ENCODE results near the gene HOXB1.
"Not testable (repeated sequence)": the region's sequence is repeated elsewhere in the genome, so short reads cannot be mapped to it uniquely, and the experiment has no call there.

Gene HOXB1

DNA sequence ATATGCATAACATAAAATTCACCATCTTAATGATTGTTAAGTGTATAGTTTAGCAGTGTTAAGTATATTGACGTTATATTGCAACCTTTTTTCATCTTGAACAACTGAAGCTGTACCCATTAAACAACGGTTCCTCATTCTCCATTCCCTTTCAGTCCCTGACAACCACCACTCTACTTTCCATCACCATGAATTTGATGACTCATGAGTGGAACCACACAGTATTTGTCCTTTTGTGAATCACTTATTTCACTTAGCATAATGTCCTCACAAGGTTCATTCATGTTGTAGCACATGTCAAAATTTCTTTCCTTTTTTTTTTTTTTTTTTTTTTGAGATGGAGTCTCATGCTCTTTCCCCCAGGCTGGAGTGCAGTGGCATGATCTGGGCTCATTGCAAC lies 46.0 kb downstream of the HOXB1 start:
- DNase-seq (ENCODE audit: low read depth) = no peak
- H3K4me3 ChIP-seq (ENCODE audit: low read depth, low read length) = no peak overlapping the region

DNA sequence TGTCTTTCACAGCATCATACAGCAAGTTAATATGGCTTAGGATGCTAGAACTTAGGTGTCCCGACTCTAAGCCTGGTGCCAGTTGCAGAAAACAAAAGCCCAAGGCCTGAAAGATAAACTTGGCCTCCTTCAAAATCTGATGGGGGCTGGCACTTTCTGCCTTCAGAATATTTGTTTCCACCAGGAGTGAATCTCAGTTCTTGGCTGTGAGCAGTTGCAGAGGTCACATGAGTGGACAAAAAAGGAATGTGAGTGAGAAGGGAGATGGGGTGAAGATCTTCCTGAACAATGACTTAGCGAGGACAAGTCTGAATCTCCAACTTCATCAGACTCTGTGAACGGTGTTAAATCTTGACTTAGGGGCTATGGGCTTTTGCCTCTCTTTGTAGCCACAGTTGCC lies 46.6 kb downstream of the HOXB1 start:
- no peak overlapping the region for H3K4me3 ChIP-seq (ENCODE audit: low read depth, low read length)
- DNase-seq (ENCODE audit: low read depth) = no peak

DNA sequence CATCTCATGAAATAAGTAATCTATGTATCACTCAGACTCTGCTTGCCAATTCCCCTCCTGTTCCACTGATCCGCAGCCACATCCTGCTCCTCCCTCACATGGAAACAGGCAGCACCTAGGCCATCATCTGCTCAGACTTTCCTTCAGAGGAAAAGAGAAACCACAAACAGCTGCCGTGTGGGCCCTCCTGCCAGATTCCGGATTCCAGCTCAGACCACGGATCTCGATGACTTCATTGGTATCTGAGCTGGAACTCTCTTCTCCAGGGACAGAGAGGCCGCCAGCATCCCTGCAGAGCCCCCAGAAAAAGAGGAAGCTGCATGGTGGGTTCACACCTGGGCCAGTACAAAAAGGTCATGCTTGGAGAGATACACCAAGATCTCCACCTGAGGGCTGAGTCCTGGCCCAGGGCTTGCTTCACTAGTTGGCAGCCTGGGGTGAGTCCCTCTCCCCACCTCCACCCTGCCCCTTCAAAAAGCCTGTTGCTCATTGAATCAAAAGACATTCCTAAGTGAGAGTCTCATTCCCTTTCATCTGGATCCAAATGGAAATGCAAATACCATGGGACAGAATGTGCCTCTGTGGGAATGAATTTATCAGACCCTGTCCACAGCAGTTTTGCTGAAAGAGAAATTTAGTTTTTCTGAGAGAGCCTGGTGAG lies 47.2 kb downstream of the HOXB1 start:
- peak; percentile 97 for DNase-seq (ENCODE audit: low read depth)
- no peak overlapping the region for H3K4me3 ChIP-seq (ENCODE audit: low read depth, low read length)

DNA sequence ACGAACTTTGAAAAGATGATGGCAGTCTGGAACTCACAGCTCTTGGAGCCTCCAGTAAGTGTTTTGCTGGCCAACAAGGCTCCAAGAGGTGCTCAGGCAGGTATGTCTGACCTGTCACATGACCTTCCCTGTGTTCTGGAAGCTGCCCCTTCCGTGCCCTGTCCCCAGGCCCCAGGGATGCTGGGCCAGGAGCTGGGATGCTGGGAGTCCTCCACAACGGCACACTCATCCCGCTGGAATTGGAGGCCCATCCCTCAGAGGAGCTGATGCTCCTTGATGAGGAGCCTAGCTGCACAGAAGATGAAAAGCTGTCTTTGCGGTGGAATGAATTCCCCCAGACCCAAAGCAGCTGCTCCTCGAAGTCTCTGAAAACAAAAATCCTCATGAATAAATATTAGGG lies 47.8 kb downstream of the HOXB1 start:
- DNase-seq (ENCODE audit: low read depth) = no peak
- H3K4me3 ChIP-seq (ENCODE audit: low read depth, low read length) = no peak overlapping the region

DNA sequence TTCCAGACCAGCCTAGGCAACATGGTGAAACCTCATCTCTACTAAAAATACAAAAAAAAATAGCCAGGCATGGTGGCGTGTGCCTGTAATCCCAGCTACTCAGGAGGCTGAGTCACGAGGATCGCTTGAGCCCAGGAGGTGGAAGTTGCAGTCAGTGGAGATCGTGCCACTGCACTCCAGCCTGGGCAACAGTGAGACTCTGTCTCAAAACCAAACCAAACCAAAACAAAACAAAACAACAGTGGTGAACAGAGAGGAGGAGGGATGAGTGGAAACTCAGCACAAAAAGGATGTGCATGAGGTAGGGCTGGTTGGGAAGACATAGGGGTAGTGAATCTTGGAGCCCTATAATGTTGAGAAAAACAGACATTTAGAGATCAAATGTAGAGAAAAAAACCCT lies 48.5 kb downstream of the HOXB1 start:
- not testable (repeated sequence) for H3K4me3 ChIP-seq (ENCODE audit: low read depth, low read length); DNase-seq (ENCODE audit: low read depth)

DNA sequence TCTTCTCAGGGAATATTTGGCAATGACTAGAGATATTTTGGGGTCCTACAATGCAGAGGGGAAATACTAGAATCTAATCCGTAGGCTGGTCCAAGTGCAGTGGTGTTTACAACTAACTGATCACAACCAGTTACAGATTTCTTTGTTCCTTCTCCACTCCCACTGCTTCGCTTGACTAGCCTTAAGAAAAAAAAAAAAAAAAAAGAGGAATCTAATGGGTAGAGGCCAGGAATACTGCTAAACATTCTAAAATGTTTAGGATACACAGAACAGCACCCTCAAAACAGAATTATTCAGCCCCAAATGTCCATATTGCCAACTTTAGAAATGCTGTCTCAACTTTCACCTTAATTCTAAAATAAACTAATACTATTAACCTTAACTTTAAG lies 51.8 kb downstream of the HOXB1 start:
- no peak for DNase-seq (ENCODE audit: low read depth)
- no peak overlapping the region for H3K4me3 ChIP-seq (ENCODE audit: low read depth, low read length)

Measured in skeletal muscle cell (primary cell).